SJSA1 (cell line): ENCODE measurements around the gene ZBTB25. TPM values are rescaled to one million over a fixed set of nuclear protein-coding genes. Genes with fewer than 3 reads are reported as not detected.
A peak's percentile ranks its signal among the peaks of the same experiment; 100 is the strongest.

Experiments
- DNase-seq, 2 experiments: peaks; one replicate each; pipeline ENCODE4 v3.0.0-alpha.2; 2015 to 2020; ENCODE audit warnings: low spot score in 2 of 2, low read depth in 1 of 2
- H3K27ac ChIP-seq: fragments of 250-450 bp; sonication (Bioruptor Pico); 2 replicates; pipeline ENCODE4 v1.5.1; 2020; ENCODE audit warnings: mild to moderate bottlenecking, moderate library complexity
- H3K27me3 ChIP-seq: fragments of 250-450 bp; sonication (Bioruptor Pico); replicated peaks from 2 replicates; pipeline ENCODE4 v1.5.1; 2020; ENCODE audit warnings: mild to moderate bottlenecking, moderate library complexity
- H3K36me3 ChIP-seq: fragments of 250-450 bp; sonication (Bioruptor Pico); 2 replicates; pipeline ENCODE4 v1.5.1; 2020; ENCODE audit warnings: mild to moderate bottlenecking
- H3K4me1 ChIP-seq: fragments of 250-450 bp; sonication (Bioruptor Pico); replicated peaks from 2 replicates; pipeline ENCODE4 v1.6.1; 2021; ENCODE audit warnings: mild to moderate bottlenecking
- H3K4me3 ChIP-seq: fragments of 250-450 bp; sonication (Bioruptor Pico); 2 replicates; pipeline ENCODE4 v1.5.1; 2020; ENCODE audit warnings: mild to moderate bottlenecking
- H3K9me3 ChIP-seq: fragments of 250-450 bp; sonication (Bioruptor Pico); replicated peaks from 2 replicates; pipeline ENCODE4 v1.5.1; 2020; ENCODE audit warnings: mild to moderate bottlenecking
- total RNA-seq: library from RNA; depleted of rRNA; stranded (reverse); fragments of >200 nt; shearing (Covaris generic); gene quantifications from 2 replicates; pipeline ENCODE4 v1.2.3, GENCODE V29; 2014

The ZBTB25 gene
- total RNA-seq, 1 experiment from 2014 or later: 2.2 TPM

GRCh38 chr14:64422005-64422404 lies 81.6 kb downstream of the ZBTB25 start:
- Histone ChIP-seq H3K9me3 (no peaks in the 10 kb centered on the region), H3K27me3 (no peaks in the 10 kb centered on the region), H3K27ac (no peak overlapping the region), H3K36me3 (peaks cover 79% of the 10 kb centered on the region), H3K4me1 (peaks cover 40% of the 10 kb centered on the region), H3K4me3 (no peak overlapping the region)
- DNase-seq: no peak

- DNase-seq: peak; percentile 79
- Histone ChIP-seq H3K27me3 (no peaks in the 10 kb centered on the region), H3K9me3 (no peaks in the 10 kb centered on the region), H3K4me3 (no peak overlapping the region), H3K4me1 (peaks cover 40% of the 10 kb centered on the region), H3K27ac (peak overlapping the region; percentile 76), H3K36me3 (peaks cover 79% of the 10 kb centered on the region)
Observed at GRCh38 chr14:64421166-64421565, 82.5 kb downstream of the ZBTB25 start.

GRCh38 chr14:64419003-64419402 lies 84.6 kb downstream of the ZBTB25 start:
- Histone ChIP-seq H3K27ac (no peak overlapping the region), H3K27me3 (no peaks in the 10 kb centered on the region), H3K4me1 (peaks cover 31% of the 10 kb centered on the region), H3K4me3 (no peak overlapping the region), H3K36me3 (peaks cover 79% of the 10 kb centered on the region), H3K9me3 (no peaks in the 10 kb centered on the region)
- DNase-seq: no peak

- no peak overlapping the region for H3K27ac ChIP-seq
- no peaks in the 10 kb centered on the region for H3K27me3 ChIP-seq
- DNase-seq: no peak
- H3K36me3 ChIP-seq: peaks cover 84% of the 10 kb centered on the region
- H3K4me3 ChIP-seq: no peak overlapping the region
- H3K9me3 ChIP-seq: no peaks in the 10 kb centered on the region
- H3K4me1 ChIP-seq: peaks cover 24% of the 10 kb centered on the region
Observed at GRCh38 chr14:64417771-64418125, 85.9 kb downstream of the ZBTB25 start.

- H3K4me1 ChIP-seq: peaks cover 19% of the 10 kb centered on the region
- H3K36me3 ChIP-seq: peaks cover 82% of the 10 kb centered on the region
- H3K9me3 ChIP-seq: no peaks in the 10 kb centered on the region
- no peaks in the 10 kb centered on the region for H3K27me3 ChIP-seq
- DNase-seq: no peak
- no peak overlapping the region for H3K27ac ChIP-seq
- H3K4me3 ChIP-seq: no peak overlapping the region
Observed at GRCh38 chr14:64417055-64417770, 86.4 kb downstream of the ZBTB25 start.

GRCh38 chr14:64416348-64416932 lies 87.2 kb downstream of the ZBTB25 start:
- no peak for DNase-seq
- Histone ChIP-seq H3K27ac (no peak overlapping the region), H3K4me3 (no peak overlapping the region)

GRCh38 chr14:64412237-64412636 lies 91.4 kb downstream of the ZBTB25 start:
- Histone ChIP-seq H3K27me3 (no peaks in the 10 kb centered on the region), H3K4me3 (no peak overlapping the region), H3K27ac (no peak overlapping the region), H3K9me3 (no peaks in the 10 kb centered on the region), H3K4me1 (peaks cover 17% of the 10 kb centered on the region), H3K36me3 (peaks cover 66% of the 10 kb centered on the region)
- DNase-seq: no peak

More at GRCh38 chr14:64416348-64416932, 87.2 kb downstream of the ZBTB25 start:
- peaks cover 11% of the 10 kb centered on the region for H3K4me1 ChIP-seq
- no peaks in the 10 kb centered on the region for H3K9me3 ChIP-seq
- no peaks in the 10 kb centered on the region for H3K27me3 ChIP-seq
- H3K36me3 ChIP-seq: peaks cover 83% of the 10 kb centered on the region

GRCh38 chr14:64411001-64411400 lies 92.6 kb downstream of the ZBTB25 start:
- H3K4me3 ChIP-seq: no peak overlapping the region
- no peak for DNase-seq
- H3K4me1 ChIP-seq: peaks cover 17% of the 10 kb centered on the region
- peak overlapping the region; percentile 63 for H3K27ac ChIP-seq
- H3K36me3 ChIP-seq: peaks cover 54% of the 10 kb centered on the region
- no peaks in the 10 kb centered on the region for H3K27me3 ChIP-seq
- no peaks in the 10 kb centered on the region for H3K9me3 ChIP-seq

- Histone ChIP-seq H3K27ac (peak overlapping the region; percentile 63), H3K9me3 (no peaks in the 10 kb centered on the region), H3K4me1 (peaks cover 17% of the 10 kb centered on the region), H3K4me3 (no peak overlapping the region), H3K36me3 (peaks cover 50% of the 10 kb centered on the region), H3K27me3 (no peaks in the 10 kb centered on the region)
- peak; percentile 88 to 90 for DNase-seq
Observed at GRCh38 chr14:64410084-64410774, 93.4 kb downstream of the ZBTB25 start.

- no peak for DNase-seq
- Histone ChIP-seq H3K4me1 (peaks cover 17% of the 10 kb centered on the region), H3K9me3 (no peaks in the 10 kb centered on the region), H3K36me3 (peaks cover 49% of the 10 kb centered on the region), H3K27me3 (no peaks in the 10 kb centered on the region), H3K4me3 (no peak overlapping the region), H3K27ac (peak overlapping the region; percentile 63)
Observed at GRCh38 chr14:64409126-64409920, 94.3 kb downstream of the ZBTB25 start.

- Histone ChIP-seq H3K27ac (no peak overlapping the region), H3K4me3 (no peak overlapping the region), H3K4me1 (peaks cover 17% of the 10 kb centered on the region), H3K27me3 (no peaks in the 10 kb centered on the region), H3K36me3 (peaks cover 46% of the 10 kb centered on the region), H3K9me3 (no peaks in the 10 kb centered on the region)
- DNase-seq: no peak
Observed at GRCh38 chr14:64407329-64407728, 96.3 kb downstream of the ZBTB25 start.

GRCh38 chr14:64405295-64405694 lies 98.3 kb downstream of the ZBTB25 start:
- Histone ChIP-seq H3K4me3 (no peak overlapping the region), H3K4me1 (peaks cover 8% of the 10 kb centered on the region), H3K36me3 (peaks cover 40% of the 10 kb centered on the region), H3K27ac (no peak overlapping the region), H3K27me3 (no peaks in the 10 kb centered on the region), H3K9me3 (no peaks in the 10 kb centered on the region)
- no peak for DNase-seq

- H3K4me3 ChIP-seq: no peak overlapping the region
- H3K27me3 ChIP-seq: no peaks in the 10 kb centered on the region
- no peak for DNase-seq
- no peak overlapping the region for H3K27ac ChIP-seq
- H3K9me3 ChIP-seq: no peaks in the 10 kb centered on the region
- H3K4me1 ChIP-seq: no peaks in the 10 kb centered on the region
- H3K36me3 ChIP-seq: peaks cover 29% of the 10 kb centered on the region
Observed at GRCh38 chr14:64401949-64402348, 101.7 kb downstream of the ZBTB25 start.
